ENCODE measurements around the gene STK16. TPM values are rescaled to one million over a fixed set of nuclear protein-coding genes. Genes with fewer than 3 reads are reported as not detected.

Gene STK16
- total and polyA plus RNA-seq, 2 of the 13 experiments (the other 11 are each of a cell fraction or from before 2014, with no cell fraction given), result 28.0 to 50.9 TPM

GRCh38 chr2:219220652-219221402, 24.5 kb upstream of the STK16 start:
- intact Hi-C loops (cut with micrococcal nuclease; ENCODE audit: unreplicated experiment), result no loop called here
- in situ Hi-C loops (cut with HindIII; ENCODE audit: extremely low pct_ligation_motif_present, low pct_unique_long_range_greater_than_20kb), result no loop called here
- peaks cover 41 to 65% of the 10 kb centered on the region in 2 experiments for H3K36me3 ChIP-seq (replicated peaks in 1 of 2; ENCODE audit: control insufficient read depth in 1 of 2, insufficient read depth in 2 of 2, low read length in 2 of 2)
- no peaks in the 10 kb centered on the region for H3K27me3 ChIP-seq (ENCODE audit: control insufficient read depth in 1 of 2, insufficient read depth in 2 of 2, low read length in 2 of 2)
- no peaks in the 10 kb centered on the region for H4K20me1 ChIP-seq (ENCODE audit: insufficient read depth, low read length)
- FAIRE-seq (no peak), ATAC-seq (no peak), DNase-seq (ENCODE audit: low spot score) (no peak)
- no peaks in the 10 kb centered on the region for H3K9me3 ChIP-seq (ENCODE audit: low read length)
- no peak overlapping the region for H3K4me3 ChIP-seq (replicated peaks in 1 of 3; ENCODE audit: insufficient read depth in 1 of 3, low read depth in 2 of 3, low read length in 3 of 3)
- ChIA-PET CTCF (ENCODE audit: low intra/inter-chr PET ratio, low total read pairs) (no interaction called here), POLR2A (interaction anchor here (1.3 to 5.7 kb wide), 3 partner anchors 8 to 24 kb away, joined by 3 to 80 read pairs (median 57); partner anchors contain the start of genes ANKZF1, ATG9A, GLB1L and STK16)
- no peak overlapping the region for H3K9ac ChIP-seq (ENCODE audit: insufficient read depth, low read depth, low read length)
- no peak overlapping the region for H2AFZ ChIP-seq (ENCODE audit: low read length)
- H3K4me1 ChIP-seq (ENCODE audit: insufficient read depth, low read length), result peaks cover 24% of the 10 kb centered on the region
- H3K4me2 ChIP-seq (ENCODE audit: low read depth, low read length), result no peak overlapping the region
- 97% methylated on average over 16 of the region's 19 CpGs for WGBS (ENCODE audit: low lambda C conversion rate)
- TF ChIP-seq DDIT3 (CRISPR knock-in tag; IDR thresholded peaks at IDR 0.05) (no peak), ZFAT (CRISPR knock-in tag; conservative IDR thresholded peaks at IDR 0.05) (no peak), ZBTB21 (CRISPR knock-in tag; IDR thresholded peaks at IDR 0.05) (no peak), CERS6 (CRISPR knock-in tag; IDR thresholded peaks at IDR 0.05) (no peak), ZNF280B (CRISPR knock-in tag; IDR thresholded peaks at IDR 0.05; ENCODE audit: borderline replicate concordance) (no peak), SMAD3 (CRISPR knock-in tag; IDR thresholded peaks at IDR 0.05) (no peak), ZNF276 (CRISPR knock-in tag; IDR thresholded peaks at IDR 0.05; ENCODE audit: low read depth) (no peak)
- H3K79me2 ChIP-seq (ENCODE audit: insufficient read depth, low read length), result peaks cover 11% of the 10 kb centered on the region
- no peak overlapping the region for H3K27ac ChIP-seq (ENCODE audit: extremely low read length, insufficient read depth, low read length)
- BruUV-seq (replicated peaks), result no TSS peak
